ENCODE results near the gene MEMO1.
"Not testable (repeated sequence)": the region's sequence is repeated elsewhere in the genome, so short reads cannot be mapped to it uniquely, and the experiment has no call there.

Gene MEMO1

DNA sequence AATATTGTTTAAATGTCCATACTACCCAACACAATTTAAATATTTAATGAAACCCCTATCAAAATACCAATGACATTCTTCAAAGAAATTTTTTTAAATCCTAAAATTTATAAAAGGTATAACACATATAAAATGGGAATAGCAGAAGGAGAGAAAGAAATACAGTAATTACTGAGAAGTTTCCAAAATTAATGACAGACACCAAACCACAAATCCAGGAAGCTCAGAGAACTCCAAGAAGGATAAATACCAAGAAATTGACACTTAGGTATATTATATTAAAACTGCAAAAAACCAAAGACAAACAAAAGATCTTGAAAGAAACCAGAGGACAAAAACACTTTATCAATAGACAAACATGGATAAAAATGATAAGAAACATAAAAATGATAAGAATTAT, 101.1 kb downstream of the MEMO1 start:
- no peak for DNase-seq (ENCODE audit: low read depth in 2 of 2)

DNA sequence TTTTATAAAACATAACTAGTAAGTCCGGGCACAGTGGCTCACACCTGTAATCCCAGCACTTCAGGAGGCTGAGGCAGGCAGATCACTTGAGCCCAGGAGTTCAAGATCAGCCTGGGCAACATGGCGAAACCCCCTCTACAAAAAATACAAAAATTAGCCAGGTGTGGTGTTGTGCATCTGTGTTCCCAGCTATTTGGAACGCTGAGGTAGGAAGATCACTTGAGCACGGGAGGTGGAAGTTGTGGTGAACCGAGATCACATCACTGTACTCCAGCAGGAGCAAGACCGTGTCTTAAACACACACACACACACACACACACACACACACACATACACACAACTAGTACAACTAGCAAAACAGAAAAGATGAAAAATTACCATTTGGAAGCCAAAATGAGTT, 103.3 kb downstream of the MEMO1 start:
- DNase-seq (ENCODE audit: low read depth in 2 of 2) = not testable (repeated sequence)

- no peak for DNase-seq (ENCODE audit: low read depth in 2 of 2)
Observed at GRCh38 chr2:31903109-31903780, 107.6 kb downstream of the MEMO1 start.

DNA sequence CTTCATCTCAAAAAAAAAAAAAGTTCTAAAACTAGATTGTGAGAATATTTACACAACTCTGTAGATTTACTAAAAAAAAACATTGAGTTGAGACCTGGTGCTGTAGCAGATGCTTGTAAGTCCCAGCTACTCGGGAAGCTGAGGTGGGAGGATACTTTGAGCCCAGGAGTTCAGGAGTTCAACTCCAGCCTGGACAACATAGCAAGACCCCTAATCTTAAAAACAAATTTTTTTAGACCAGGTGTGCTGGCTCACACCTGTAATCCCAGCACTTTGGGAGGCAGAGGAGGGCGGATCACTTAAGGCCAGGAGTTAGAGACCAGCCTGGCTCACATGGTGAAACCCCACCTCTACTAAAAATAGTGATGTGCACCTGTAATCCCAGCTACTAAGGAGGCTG, 108.9 kb downstream of the MEMO1 start:
- DNase-seq (ENCODE audit: low read depth in 2 of 2) = no peak

DNA sequence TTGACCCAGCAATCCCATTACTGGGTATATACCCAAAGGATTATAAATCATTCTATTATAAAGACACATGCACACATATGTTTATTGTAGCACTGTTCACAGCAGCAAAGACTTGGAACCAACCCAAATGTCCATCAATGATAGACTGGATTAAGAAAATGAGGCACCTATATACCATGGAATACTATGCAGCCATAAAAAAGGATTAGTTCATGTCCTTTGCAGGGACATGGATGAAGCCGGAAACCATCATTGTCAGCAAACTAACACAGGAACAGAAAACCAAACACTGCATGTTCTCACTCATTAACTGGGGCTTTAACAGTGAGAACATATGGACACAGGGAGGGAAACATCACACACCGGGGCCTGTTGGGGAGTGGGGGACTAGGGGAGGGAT, 110.7 kb downstream of the MEMO1 start:
- not testable (repeated sequence) for DNase-seq (ENCODE audit: low read depth in 2 of 2)

GRCh38 chr2:31898346-31898745, 112.5 kb downstream of the MEMO1 start:
- DNase-seq (ENCODE audit: low read depth in 2 of 2) = not testable (repeated sequence)

DNA sequence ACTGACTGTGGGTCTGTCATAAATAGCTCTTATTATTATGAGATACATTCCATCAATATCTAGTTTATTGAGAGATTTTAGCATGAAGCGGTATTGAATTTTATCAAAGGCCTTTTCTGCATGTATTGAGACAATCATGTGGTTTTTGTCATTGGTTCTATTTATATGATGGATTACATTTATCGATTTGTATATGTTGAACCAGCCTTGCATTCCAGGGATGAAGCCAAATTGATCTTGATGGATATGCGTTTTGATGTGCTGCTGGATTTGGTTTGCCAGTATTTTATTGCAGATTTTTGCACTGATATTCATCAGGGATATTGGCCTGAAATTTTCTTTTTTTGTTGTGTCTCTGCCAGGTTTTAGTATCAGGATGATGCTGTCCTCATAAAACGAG, 113.5 kb downstream of the MEMO1 start:
- DNase-seq (ENCODE audit: low read depth in 2 of 2) = not testable (repeated sequence)

GRCh38 chr2:31896293-31896692, 114.5 kb downstream of the MEMO1 start:
- no peak for DNase-seq (ENCODE audit: low read depth in 2 of 2)

DNA sequence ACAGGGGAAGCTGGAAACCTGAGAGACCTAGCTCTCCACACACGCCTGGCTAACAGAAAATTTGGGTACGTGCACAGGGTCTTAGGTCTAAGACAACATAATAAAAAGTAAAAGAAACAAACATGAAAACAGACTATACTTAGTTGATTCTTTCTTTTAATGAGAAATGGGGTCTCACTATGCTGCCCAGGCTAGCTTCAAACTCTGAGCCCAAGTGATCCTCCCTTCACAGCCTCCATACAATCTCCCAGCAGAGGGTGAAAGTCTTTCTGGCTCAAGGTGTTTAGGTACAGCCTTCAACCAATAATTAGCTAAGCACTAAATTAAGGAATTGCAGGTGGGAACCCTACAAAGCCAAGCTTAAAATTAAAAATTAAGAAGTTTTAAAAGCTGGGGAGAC, 116.2 kb downstream of the MEMO1 start:
- DNase-seq (ENCODE audit: low read depth in 2 of 2) = no peak

DNA sequence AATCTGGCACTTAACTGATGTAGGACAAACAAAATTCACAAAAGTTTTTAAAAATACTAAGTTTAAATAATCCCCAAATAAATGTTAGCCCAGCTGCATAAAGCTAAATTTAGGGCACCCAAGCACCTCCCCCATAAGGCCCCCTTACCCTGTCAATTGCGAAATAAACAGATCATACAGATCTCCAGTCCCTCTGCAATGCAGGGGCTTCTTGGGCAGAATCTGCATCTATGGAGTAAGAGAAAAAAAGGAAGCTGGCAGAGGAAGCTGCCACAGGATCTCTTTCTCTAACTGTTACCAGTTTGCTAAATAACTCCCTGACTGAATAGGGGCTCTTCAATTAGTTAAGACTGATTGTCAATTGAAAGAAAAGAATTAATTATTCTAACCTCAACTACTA, 117.7 kb downstream of the MEMO1 start:
- no peak for DNase-seq (ENCODE audit: low read depth in 2 of 2)

- no peak for DNase-seq (ENCODE audit: low read depth in 2 of 2)
Observed at GRCh38 chr2:31889044-31889443, 121.8 kb downstream of the MEMO1 start.

- DNase-seq (ENCODE audit: low read depth in 2 of 2) = peak; percentile 8 to 9
Observed at GRCh38 chr2:31888550-31888949, 122.3 kb downstream of the MEMO1 start.

DNA sequence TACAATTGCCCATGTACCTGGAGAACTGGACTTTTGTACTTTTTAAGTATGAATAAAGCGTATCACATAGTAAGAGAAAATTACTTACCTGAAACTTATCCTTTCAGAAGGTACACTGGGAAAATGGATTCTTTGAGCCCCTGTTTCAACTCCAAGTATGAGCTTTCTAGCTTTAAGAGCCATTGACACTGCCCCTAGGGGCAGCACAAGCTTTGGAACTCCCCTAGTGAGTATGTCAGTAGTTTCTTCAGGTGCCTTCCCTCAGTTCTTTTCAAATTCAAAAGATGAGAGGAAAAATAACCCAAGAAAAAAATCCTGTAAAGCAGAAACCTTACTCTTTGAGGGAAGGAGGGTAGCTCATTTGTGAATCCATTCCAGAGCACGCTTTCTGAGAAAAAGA, 124.1 kb downstream of the MEMO1 start:
- DNase-seq (ENCODE audit: low read depth in 2 of 2) = no peak

GRCh38 chr2:31877008-31877407, 133.8 kb downstream of the MEMO1 start:
- no peak for DNase-seq (ENCODE audit: low read depth in 2 of 2)

- no peak for DNase-seq (ENCODE audit: low read depth in 2 of 2)
Observed at GRCh38 chr2:31874071-31874470, 136.7 kb downstream of the MEMO1 start.

GRCh38 chr2:31865215-31865614, 145.6 kb downstream of the MEMO1 start:
- no peak for DNase-seq (ENCODE audit: low read depth in 2 of 2)

DNA sequence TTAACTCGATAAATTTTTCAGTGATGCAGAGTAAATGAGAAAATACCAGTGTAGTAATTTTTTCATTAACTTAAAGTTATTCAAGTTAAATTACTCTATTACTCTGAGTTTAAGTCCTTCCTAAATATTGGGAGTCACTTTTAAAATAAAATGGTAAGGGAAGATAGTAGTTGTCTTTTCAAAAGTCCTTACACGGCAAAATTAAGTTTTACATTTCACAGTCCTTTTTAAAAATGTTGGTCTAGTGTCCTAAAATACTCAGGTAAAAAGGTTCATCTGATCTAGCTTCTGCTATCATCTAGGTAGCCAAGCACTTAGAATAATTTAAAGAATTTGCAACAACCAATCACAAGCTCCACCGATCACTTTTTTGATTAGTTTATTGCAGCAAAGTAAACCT, 146.9 kb downstream of the MEMO1 start:
- DNase-seq (ENCODE audit: low read depth in 2 of 2) = no peak

- not testable (repeated sequence) for DNase-seq (ENCODE audit: low read depth in 2 of 2)
Observed at GRCh38 chr2:31863015-31863656, 147.7 kb downstream of the MEMO1 start.

GRCh38 chr2:31859959-31860358, 150.8 kb downstream of the MEMO1 start:
- DNase-seq (ENCODE audit: low read depth in 2 of 2) = no peak

- DNase-seq (ENCODE audit: low read depth in 2 of 2) = no peak
Observed at GRCh38 chr2:31853521-31853920, 157.3 kb downstream of the MEMO1 start.

DNA sequence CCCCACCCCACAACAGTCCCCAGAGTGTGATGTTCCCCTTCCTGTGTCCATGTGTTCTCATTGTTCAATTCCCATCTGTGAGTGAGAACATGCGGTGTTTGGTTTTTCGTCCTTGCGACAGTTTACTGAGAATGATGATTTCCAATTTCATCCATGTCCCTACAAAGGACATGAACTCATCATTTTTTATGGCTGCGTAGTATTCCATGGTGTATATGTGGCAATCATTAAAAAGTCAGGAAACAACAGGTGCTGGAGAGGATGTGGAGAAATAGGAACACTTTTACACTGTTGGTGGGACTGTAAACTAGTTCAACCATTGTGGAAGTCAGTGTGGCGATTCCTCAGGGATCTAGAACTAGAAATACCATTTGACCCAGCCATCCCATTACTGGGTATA, 168.7 kb downstream of the MEMO1 start:
- DNase-seq (ENCODE audit: low read depth in 2 of 2) = not testable (repeated sequence)

DNA sequence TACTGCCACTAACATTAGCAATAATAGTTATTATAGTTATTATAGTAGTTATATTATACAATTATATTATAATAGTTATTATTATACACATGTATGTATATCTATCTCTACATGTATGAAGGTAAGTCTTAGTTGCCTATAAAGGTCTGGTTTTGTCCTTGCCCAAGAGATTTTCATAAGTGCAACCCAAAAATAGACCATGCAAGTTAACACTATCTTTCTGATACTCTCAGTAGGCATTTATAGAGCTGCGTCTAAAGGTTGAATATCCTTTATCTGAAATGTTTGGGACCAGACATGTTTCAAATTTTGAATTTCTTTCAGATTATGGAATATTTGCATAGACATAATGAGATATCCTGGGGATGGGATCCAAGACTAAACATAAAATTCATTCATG, 175.4 kb downstream of the MEMO1 start:
- DNase-seq (ENCODE audit: low read depth in 2 of 2) = no peak

DNA sequence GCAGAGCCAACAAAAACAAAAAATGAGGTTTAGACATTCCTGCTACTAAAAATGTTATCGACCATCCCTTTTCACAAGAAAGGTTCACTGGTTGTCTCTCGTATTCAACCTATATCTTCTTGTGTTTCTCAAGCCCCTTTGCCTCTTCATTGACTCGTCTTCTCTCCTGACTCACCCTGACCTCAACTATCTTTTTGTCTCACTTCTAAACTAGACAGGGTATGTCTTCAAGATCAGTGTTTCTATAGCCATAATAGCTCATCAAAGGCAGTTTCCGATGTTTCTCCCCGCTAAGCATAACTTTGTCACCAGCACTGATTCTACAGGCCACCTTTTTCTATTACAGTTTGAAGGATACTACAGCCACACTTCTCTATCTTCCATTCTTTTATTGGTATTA, 178.4 kb downstream of the MEMO1 start:
- no peak for DNase-seq (ENCODE audit: low read depth in 2 of 2)

GRCh38 chr2:31831585-31831984, 179.2 kb downstream of the MEMO1 start:
- no peak for DNase-seq (ENCODE audit: low read depth in 2 of 2)

Measured in fibroblast of skin of left biceps (primary cell).